Lung (tissue), 12 donors: ENCODE results near the gene MIOX. TPM values are rescaled to one million over a fixed set of nuclear protein-coding genes. Genes with fewer than 3 reads are reported as not detected.
A peak's percentile ranks its signal among the peaks of the same experiment; 100 is the strongest.

Experiments
- ATAC-seq: fragments of 200-7000 bp; cut with Tn5 transposase; one replicate; pipeline ENCODE4 v1.9.1; 2020; ENCODE audit warnings: moderate number of reproducible peaks; ENCODE audit not compliant: insufficient read depth, low FRiP score
- DNase-seq, 3 donors: peaks; one replicate each; pipeline ENCODE4 v3.0.0-alpha.2; 2013 to 2017
- H3K27ac ChIP-seq, 2 donors: one replicate each; pipeline ENCODE4 v1.5.1; 2013; ENCODE audit warnings: mild to moderate bottlenecking in 2 of 2, moderate library complexity in 2 of 2, control low read depth in 1 of 2, inconsistent platforms in 1 of 2, low read depth in 1 of 2, low read length in 1 of 2
- H3K27me3 ChIP-seq, 3 donors: one replicate each; pipeline ENCODE4 v1.5.1; 2013; ENCODE audit warnings: low read length in 2 of 3; ENCODE audit not compliant: control insufficient read depth in 3 of 3, insufficient read depth in 3 of 3
- H3K36me3 ChIP-seq, 4 donors: one replicate each; pipeline ENCODE4 v1.5.1; 2013; ENCODE audit warnings: low read length in 4 of 4, mild to moderate bottlenecking in 1 of 4, moderate library complexity in 1 of 4; ENCODE audit not compliant: control insufficient read depth in 4 of 4, insufficient read depth in 4 of 4
- H3K4me1 ChIP-seq, 5 donors: one replicate each; pipeline ENCODE4 v1.5.1; 2013; ENCODE audit warnings: low read length in 5 of 5, mild to moderate bottlenecking in 2 of 5, moderate library complexity in 1 of 5; ENCODE audit not compliant: control insufficient read depth in 5 of 5, insufficient read depth in 5 of 5
- H3K4me3 ChIP-seq: one replicate; pipeline ENCODE4 v1.5.1; 2013; ENCODE audit warnings: mild to moderate bottlenecking, control low read depth, moderate library complexity
- H3K9ac ChIP-seq, 2 donors: one replicate each; pipeline ENCODE4 v1.5.1; 2013; ENCODE audit warnings: low read length in 2 of 2, control low read depth in 1 of 2; ENCODE audit not compliant: insufficient read depth in 1 of 2
- H3K9me3 ChIP-seq, 4 donors: one replicate each; pipeline ENCODE4 v1.5.1; 2013; ENCODE audit warnings: low read length in 3 of 4, mild to moderate bottlenecking in 1 of 4, moderate library complexity in 1 of 4; ENCODE audit not compliant: control insufficient read depth in 4 of 4, insufficient read depth in 3 of 4
- WGBS, 2 donors: extraction: QIAGEN DNeasy Blood & Tissue Kit; methylation state at CpG; one replicate each; pipeline ENCODE4 v1.1.7; 2013; 5-methylcytosine and 5-hydroxymethylcytosine counted together
- polyA plus RNA-seq, 2 donors: library from polyadenylated mRNA; stranded (reverse); fragments of 200-250 nt; gene quantifications; one replicate each; pipeline ENCODE4 v1.2.1, GENCODE V29; 2013
- total RNA-seq, 2 donors: library from RNA; depleted of rRNA in 1 of 2; stranded (reverse); fragments of >200 nt in 1 of 2; gene quantifications; one replicate each; pipeline ENCODE4 v1.2.1, GENCODE V29; 2014 to 2021
- TF ChIP-seq, protein P1 (sequence below): IDR thresholded peaks from 2 replicates; pipeline ENCODE4 v1.5.1; 2012; ENCODE audit warnings: mild to moderate bottlenecking; ENCODE audit errors: control extremely low read depth, extremely low read depth
- donor health status: control.
- donor health status: control.
- donor health status: Bipolar disorder and iron deficiency.
- donor health status: healthy.
- donor health status: DM: yes; HTN: yes; CAD: no.

Gene MIOX
- total and polyA plus RNA-seq, 4 donors, result 0.08 TPM; not detected in 3

DNA sequence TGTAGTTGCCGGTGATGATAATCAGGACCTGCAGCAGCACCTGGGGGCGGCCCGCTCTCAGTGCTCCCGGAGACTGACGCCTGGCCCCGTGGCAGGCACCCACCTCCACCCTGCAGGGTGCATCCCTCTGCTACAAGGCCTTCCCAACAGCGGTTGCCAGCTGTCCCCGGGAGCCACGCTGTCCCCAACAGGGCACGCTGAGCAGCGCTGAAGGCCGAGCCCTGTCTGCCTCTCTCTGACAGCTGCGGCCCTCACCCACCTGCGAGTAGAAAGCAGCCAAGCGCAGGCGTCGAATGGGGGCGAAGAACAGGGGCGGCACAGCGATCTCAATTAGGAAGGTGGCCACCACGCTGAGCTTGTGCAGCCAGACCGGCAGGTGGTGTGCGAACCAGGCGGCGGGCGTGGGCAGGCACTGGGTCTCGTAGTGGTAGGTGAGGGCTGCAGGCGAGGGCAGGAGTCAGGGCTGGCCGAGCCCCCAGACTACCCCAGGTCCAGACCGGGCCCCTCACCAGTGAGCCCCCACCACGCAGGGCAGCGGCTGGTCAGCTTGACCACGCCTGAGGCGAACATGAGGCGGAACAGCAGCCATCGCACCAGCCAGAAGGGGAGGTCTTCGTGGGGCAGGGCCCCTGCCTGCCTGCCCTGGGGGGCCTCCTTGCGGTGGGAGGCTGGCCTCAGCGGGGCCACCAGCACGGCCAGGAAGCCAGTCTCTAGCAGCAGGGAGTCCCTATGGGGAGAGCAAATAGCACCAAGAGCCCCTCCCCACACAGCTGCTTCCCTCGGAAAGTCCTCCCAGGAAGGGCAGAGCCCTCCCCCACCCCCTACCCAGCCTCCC is 19.3 kb downstream of the MIOX start:
- Histone ChIP-seq H3K27me3 (no peaks in the 10 kb centered on the region), H3K36me3 (peaks cover 0 to 40% (median 5%) of the 10 kb centered on the region in 4 donors), H3K4me3 (no peak overlapping the region), H3K27ac (no peak overlapping the region), H3K9ac (no peak overlapping the region), H3K9me3 (no peaks in the 10 kb centered on the region), H3K4me1 (peaks cover 7 to 20% (median 12%) of the 10 kb centered on the region in 5 donors)
- WGBS, 2 donors, result 91 to 94% methylated on average over 38 to 41 of the region's 41 CpGs
- DNase-seq, result no peak
- no peak for ATAC-seq
- TF ChIP-seq, protein P1, sequence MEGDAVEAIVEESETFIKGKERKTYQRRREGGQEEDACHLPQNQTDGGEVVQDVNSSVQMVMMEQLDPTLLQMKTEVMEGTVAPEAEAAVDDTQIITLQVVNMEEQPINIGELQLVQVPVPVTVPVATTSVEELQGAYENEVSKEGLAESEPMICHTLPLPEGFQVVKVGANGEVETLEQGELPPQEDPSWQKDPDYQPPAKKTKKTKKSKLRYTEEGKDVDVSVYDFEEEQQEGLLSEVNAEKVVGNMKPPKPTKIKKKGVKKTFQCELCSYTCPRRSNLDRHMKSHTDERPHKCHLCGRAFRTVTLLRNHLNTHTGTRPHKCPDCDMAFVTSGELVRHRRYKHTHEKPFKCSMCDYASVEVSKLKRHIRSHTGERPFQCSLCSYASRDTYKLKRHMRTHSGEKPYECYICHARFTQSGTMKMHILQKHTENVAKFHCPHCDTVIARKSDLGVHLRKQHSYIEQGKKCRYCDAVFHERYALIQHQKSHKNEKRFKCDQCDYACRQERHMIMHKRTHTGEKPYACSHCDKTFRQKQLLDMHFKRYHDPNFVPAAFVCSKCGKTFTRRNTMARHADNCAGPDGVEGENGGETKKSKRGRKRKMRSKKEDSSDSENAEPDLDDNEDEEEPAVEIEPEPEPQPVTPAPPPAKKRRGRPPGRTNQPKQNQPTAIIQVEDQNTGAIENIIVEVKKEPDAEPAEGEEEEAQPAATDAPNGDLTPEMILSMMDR, result no peak

DNA sequence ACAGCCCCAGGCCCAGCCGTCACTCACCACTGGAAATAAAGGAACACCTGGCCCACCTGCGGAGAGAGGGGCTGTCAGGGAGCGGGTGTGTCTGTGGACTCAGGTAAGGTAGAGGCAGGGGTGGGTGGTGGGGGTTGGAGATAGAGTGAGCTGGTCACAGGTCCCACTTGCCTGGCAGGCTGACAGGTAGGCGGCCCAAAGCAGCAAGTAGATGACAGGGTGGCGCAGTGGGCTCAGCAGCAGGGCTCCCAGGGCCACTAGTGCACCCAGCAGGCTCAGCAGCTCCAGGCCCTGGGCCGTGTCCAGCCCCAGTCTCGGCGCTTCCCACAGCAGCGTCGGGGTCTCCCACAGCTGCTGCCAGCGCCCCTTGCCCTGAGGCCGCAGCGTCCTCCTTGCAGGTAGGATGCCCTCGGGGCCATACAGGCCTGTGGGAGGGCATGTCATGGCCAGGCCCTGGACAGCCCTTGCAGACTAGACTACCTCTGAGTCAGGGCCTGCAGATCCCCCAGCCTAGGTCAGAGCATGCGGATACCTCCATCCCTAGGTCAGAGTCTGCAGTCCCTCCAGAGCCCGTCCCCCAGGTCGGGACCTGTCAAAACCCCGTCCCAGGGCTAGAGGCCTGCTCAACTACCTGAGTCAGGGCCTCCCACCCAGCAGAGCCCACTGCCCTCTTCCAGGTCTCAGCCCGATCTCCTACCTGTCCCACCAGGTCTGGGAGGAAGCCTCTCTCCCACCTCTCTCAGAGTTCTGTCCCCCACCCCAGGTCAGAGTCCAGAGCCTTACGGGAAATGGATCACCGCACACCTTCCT is 20.2 kb downstream of the MIOX start:
- 34 to 47% methylated on average over 21 of the region's 21 CpGs for WGBS, 2 donors
- Histone ChIP-seq H3K27me3 (no peaks in the 10 kb centered on the region), H3K9ac (peak overlapping the region; percentile 61 to 67), H3K36me3 (peaks cover 0 to 40% (median 5%) of the 10 kb centered on the region in 4 donors), H3K9me3 (no peaks in the 10 kb centered on the region), H3K4me3 (peak overlapping the region; percentile 88), H3K27ac (peak overlapping the region; percentile 66 to 89), H3K4me1 (peaks cover 7 to 20% (median 12%) of the 10 kb centered on the region in 5 donors)
- ATAC-seq, result no peak
- no peak for DNase-seq
- TF ChIP-seq, protein P1, result no peak

DNA sequence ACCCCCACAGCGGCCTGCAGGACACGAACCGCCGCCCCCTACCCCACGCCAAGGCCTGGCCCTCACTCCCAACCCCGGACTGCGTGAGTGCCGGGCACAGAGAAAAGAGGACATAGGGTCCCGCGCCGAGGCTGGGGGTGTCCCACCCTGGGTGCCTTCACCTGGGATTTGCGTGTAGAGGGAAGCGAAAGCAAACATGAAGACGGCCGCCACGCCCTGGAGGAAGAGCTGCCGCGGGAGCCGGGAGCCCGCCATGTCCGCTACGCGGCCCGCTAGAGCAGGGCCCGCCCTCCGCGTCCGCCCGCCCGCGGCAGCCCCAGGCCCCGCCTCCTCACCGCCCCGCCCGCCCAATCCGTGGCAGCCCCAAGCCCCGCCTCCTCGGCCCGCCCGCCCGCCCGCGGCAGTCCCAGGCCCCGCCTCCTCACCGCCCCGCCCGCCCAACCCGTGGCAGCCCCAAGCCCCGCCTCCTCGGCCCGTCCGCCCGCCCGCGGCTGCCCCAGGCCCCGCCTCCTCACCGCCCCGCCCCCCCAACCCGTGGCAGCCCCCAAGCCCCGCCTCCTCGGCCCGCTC is 20.8 kb downstream of the MIOX start, which contains the start of gene LMF2:
LMF2 (minus strand) TSS at position 282 of the 570 bp plus-strand sequence; CDS start at position 255, 27 bp downstream.
- H3K36me3 ChIP-seq, result peaks cover 0 to 39% (median 4%) of the 10 kb centered on the region in 4 donors
- peak within 1 kb of the TSS; percentile 61 to 86 for H3K9ac ChIP-seq
- H3K4me1 ChIP-seq, result peaks cover 7 to 20% (median 12%) of the 10 kb centered on the region in 5 donors
- ATAC-seq, result peak; percentile 82
- TF ChIP-seq, protein P1, result no peak
- H3K9me3 ChIP-seq, result no peaks in the 10 kb centered on the region
- H3K27me3 ChIP-seq, result no peaks in the 10 kb centered on the region
- H3K27ac ChIP-seq, result peak within 1 kb of the TSS; percentile 66 to 100
- peak within 1 kb of the TSS; percentile 90 for H3K4me3 ChIP-seq
- 0 to 1% methylated on average over 9 to 57 of the region's 62 CpGs for WGBS, 2 donors
- DNase-seq, result peak in 1 of 3 donors; percentile 99
